Muscle layer of duodenum (tissue), 2 donors: ENCODE measurements around the gene SMARCA4.
"Not testable (repeated sequence)": the region's sequence is repeated elsewhere in the genome, so short reads cannot be mapped to it uniquely, and the experiment has no call there.

ENCODE experiments used
- H3K27ac ChIP-seq: one replicate; pipeline ENCODE4 v1.7.0; 2013; ENCODE audit warnings: mild to moderate bottlenecking, low read length
- H3K27me3 ChIP-seq: one replicate; pipeline ENCODE4 v1.7.0; 2013; ENCODE audit warnings: low read depth, mild to moderate bottlenecking, control low read depth, low read length
- H3K36me3 ChIP-seq, 2 donors: one replicate each; pipeline ENCODE4 v1.7.0; 2013; ENCODE audit warnings: low read length in 2 of 2, control low read depth in 1 of 2, mild to moderate bottlenecking in 1 of 2; ENCODE audit not compliant: insufficient read depth in 2 of 2, control insufficient read depth in 1 of 2
- H3K4me1 ChIP-seq, 2 donors: one replicate each; pipeline ENCODE4 v1.7.0; 2013; ENCODE audit warnings: low read length in 2 of 2, mild to moderate bottlenecking in 2 of 2, control low read depth in 1 of 2, moderate library complexity in 1 of 2; ENCODE audit not compliant: insufficient read depth in 2 of 2, control insufficient read depth in 1 of 2
- H3K4me3 ChIP-seq, 2 donors: one replicate each; pipeline ENCODE4 v1.7.0; 2013; ENCODE audit warnings: low read length in 2 of 2, low read depth in 1 of 2, mild to moderate bottlenecking in 1 of 2
- H3K9me3 ChIP-seq, 2 donors: one replicate each; pipeline ENCODE4 v1.7.0; 2013; ENCODE audit warnings: low read length in 2 of 2, control low read depth in 1 of 2, mild to moderate bottlenecking in 1 of 2; ENCODE audit not compliant: control insufficient read depth in 1 of 2
- donor health status: healthy.

The SMARCA4 gene

DNA sequence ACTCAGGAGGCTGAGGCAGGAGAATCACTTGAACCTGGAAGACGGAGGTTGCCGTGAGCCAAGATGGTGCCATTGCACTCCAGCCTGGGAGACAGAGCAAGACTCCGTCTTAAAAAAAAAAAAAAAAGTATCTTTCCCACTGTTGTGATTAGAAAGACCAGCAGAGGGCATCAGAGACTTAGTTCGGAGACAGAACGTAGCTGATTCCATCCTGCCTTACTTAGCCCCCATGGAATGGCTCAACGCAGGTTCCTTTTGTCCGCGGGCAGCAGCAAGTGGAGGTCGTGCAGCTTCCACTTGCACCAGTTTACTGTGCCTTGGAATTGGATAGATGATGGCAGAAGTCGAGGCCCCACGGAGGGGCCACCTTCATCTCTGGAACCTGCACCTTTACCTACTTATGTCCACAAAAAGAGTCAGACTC is 24.2 kb upstream of the SMARCA4 start:
- Histone ChIP-seq H3K4me3 (no peak overlapping the region), H3K4me1 (no peaks in the 10 kb centered on the region), H3K27ac (no peak overlapping the region), H3K27me3 (no peaks in the 10 kb centered on the region), H3K36me3 (peaks cover 0 to 6% of the 10 kb centered on the region in 2 donors), H3K9me3 (no peaks in the 10 kb centered on the region)

DNA sequence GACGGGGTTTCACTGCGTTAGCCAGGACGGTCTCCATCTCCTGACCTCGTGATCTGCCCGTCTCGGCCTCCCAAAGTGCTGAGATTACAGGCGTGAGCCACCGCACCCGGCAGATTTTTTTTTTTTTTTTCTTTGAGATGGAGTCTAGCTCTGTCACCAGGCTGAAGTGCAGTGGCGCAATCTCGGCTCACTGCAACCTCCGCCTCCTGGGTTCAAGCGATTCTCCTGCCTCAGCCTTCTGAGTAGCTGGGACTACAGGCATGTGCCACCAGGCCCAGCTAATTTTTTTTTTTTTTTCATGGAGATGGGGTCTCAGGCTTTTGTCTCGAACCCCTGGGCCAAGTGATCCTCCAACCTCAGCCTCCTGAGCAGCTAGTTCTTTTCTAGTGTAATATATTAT is 19.2 kb upstream of the SMARCA4 start:
- not testable (repeated sequence) for H3K9me3 ChIP-seq, H3K4me1 ChIP-seq, H3K27ac ChIP-seq, H3K4me3 ChIP-seq, H3K36me3 ChIP-seq, H3K27me3 ChIP-seq

DNA sequence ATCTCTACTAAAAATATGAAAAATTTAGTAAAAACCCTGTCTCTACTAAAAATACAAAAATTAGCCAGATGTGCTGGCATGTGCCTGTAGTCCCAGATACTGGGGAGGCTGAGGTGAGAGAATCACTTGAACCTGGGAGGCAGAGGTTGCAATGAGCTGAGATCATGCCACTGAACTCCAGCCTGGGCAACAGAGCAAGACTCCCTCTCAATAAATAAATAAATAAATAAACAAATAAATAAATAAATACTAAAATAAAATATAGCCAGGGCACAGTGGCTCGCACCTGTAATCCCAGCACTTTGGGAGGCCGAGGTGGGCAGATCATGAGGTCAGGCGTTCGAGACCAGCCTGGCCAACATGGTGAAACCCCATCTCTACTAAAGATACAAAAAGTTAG is 17.4 kb upstream of the SMARCA4 start:
- H3K27ac ChIP-seq, H3K36me3 ChIP-seq, H3K9me3 ChIP-seq, H3K27me3 ChIP-seq, H3K4me3 ChIP-seq, H3K4me1 ChIP-seq: not testable (repeated sequence)

DNA sequence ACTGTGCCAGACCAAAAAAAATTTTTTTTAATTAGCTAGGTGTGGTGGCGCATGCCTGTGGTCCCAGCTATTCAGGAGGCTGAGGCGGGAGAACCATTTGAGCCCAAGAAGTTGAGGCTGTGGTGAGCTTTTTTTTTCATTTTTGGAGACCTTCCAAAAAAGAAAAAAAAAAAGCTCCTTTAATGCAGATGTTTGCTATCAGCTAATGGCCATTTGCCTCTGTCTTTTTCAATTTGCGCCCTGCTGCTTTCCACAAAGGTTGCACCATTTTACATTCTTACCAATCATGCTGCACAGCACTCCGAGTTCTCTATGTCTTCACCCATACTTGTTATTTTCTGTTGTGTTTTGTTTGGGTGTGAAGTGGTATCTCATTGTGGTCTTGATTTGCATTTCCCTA is 15.6 kb upstream of the SMARCA4 start:
- Histone ChIP-seq H3K4me3 (no peak overlapping the region), H3K27ac (no peak overlapping the region), H3K9me3 (no peaks in the 10 kb centered on the region), H3K27me3 (no peaks in the 10 kb centered on the region), H3K4me1 (peaks cover 0 to 3% of the 10 kb centered on the region in 2 donors), H3K36me3 (no peaks in the 10 kb centered on the region)

DNA sequence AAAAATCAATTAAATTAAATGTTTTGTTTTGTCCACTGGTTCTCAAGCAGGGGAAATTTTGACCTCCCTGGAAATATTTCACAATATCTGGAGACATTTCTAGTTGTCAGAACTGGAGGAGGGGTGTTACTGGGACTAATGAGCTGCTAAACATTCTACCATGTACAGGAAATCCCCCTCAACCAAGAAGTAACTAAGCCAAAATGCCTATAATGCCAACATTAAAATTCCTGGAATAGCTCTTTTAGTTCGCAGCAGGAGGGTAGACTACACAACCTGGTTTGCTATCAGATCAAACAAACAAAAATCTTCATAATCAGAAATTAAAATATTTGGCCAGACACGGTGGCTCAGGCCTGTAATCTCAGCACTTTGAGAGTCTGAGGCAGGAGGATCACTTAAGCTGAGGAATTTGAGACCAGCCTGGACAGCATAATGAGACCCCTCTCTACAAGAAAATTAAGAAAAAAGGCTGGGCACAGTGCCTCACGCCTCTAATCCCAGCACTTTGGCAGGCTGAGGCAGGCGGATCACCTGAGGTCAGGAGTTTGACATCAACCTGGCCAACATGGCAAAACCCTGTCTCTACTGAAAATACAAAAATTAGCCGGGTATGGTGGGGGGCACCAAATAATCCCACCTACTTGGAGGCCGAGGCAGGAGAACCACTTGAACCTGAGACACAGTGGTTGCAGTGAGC is 13.7 kb upstream of the SMARCA4 start:
- no peak overlapping the region for H3K4me3 ChIP-seq

DNA sequence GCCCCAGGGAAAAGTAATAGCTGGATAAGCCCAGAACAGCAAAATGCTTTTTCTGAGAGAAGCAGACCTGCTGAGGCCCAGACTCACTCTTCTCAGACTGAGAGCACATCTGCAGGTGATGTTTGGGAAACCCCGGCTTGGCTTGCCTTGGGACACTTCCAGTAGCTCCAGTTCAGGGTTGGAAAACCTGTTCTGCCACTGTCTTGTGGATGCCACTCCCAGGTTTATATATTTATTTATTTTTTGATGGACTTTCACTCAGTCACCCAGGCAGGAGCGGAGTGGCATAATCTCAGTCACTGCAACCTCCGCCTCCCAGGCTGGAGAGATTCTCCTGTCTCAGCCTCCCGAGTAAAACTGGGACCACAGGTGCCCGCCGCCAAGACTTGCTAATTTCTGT is 8.0 kb upstream of the SMARCA4 start:
- no peaks in the 10 kb centered on the region for H3K9me3 ChIP-seq
- no peak overlapping the region for H3K27ac ChIP-seq
- no peaks in the 10 kb centered on the region for H3K27me3 ChIP-seq
- no peak overlapping the region for H3K4me3 ChIP-seq
- H3K36me3 ChIP-seq = no peaks in the 10 kb centered on the region
- H3K4me1 ChIP-seq = no peaks in the 10 kb centered on the region

More for the DNA sequence above, 13.7 kb upstream of the SMARCA4 start:
- no peak overlapping the region for H3K27ac ChIP-seq
- no peaks in the 10 kb centered on the region for H3K36me3 ChIP-seq
- H3K9me3 ChIP-seq = no peaks in the 10 kb centered on the region
- H3K27me3 ChIP-seq = no peaks in the 10 kb centered on the region
- peaks cover 0 to 2% of the 10 kb centered on the region in 2 donors for H3K4me1 ChIP-seq

DNA sequence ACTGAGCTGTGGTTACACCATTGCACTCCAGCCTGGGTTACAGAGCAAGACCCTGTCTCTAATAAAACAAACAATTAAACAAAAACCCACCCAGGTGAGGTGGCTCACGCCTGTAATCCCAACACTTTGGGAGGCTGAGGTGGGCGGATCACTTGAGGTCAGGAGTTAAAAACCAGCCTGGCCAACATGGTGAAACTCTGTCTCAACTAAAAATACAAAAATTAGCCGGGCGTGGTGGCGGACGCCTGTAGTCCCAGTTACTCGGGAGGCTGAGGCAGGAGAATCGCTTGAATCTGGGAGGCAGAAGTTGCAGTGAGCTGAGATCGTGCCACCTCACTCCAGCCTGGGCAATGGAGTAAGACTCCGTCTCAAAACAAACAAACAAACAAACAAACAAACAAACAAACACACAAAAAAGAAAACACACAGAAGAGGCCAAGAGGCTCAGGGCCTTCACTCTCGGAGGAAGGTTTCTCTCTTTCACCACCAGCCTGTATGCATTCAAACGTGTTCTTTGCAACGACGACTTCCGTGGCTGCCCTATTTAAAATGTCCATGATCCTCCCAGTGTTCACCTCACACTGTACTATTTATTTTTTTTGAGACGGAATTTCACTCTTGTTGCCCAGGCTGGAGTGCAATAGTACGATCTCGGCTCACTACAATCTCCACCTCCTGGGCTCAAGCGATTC is 1.4 kb upstream of the SMARCA4 start:
- Histone ChIP-seq H3K4me3 (peak overlapping the region in 1 of 2 donors; percentile 76), H3K4me1 (peaks cover 4 to 17% of the 10 kb centered on the region in 2 donors)
- H3K27me3 ChIP-seq, H3K36me3 ChIP-seq, H3K9me3 ChIP-seq, H3K27ac ChIP-seq: not testable (repeated sequence)

DNA sequence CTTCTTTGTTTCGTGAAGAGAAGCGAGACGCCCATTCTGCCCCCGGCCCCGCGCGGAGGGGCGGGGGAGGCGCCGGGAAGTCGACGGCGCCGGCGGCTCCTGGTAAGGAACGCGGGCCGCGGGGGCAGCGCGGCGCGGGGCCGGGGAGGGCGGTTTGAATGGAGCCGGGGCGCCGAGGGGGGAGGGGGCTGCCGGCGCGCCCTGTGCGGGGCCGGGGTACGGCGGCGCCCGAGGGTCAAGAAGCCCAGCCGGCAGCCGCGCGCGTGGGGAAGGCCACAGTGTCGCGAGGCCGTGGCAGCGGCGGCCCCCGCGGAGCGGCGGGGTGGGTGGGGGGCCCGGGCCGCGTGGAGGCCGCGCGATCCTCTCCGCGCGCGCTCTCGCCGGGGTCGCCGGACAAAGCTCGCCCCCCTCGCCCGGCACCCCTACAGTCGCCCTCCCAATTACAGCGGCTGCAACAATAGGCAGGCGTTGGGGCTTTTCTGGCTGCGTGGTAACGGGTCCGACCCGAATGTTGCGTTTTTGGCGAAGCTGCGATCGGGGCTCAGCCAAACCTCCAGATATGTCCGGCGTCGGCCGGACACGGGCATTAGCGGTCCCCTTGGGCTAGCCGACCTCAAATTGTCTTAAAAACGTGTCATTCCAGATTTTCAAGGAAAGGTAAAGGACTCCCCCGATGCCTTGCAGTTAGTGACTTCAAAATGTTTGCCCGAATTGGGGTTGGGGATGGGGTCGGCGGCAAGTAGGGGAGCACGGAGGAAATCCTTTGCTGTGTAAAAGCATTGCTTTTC is 437 bp downstream of the SMARCA4 start:
- H3K36me3 ChIP-seq = no peaks in the 10 kb centered on the region
- no peaks in the 10 kb centered on the region for H3K27me3 ChIP-seq
- peak overlapping the region; percentile 27 for H3K27ac ChIP-seq
- H3K9me3 ChIP-seq = no peaks in the 10 kb centered on the region
- peak overlapping the region; percentile 91 to 97 for H3K4me3 ChIP-seq
- peaks cover 4 to 17% of the 10 kb centered on the region in 2 donors for H3K4me1 ChIP-seq

DNA sequence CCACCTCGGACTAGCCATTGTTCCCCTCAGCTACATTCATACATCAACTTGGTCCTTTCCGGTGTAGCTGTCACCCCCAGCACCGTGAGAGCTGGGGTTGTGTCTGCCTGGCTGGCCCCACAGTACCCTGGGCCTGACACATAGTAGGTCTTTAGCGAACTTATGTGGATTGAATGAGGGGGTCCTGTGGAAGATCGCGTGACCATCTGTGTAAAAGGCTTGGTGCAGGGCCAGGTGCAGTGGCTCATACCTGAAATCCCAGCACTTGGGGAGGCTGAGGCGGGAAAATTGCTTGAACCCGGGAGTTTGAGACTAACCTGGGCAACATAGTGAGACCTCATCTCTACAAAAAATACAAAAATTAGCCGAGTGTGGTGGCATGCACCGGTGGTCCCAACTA is 2.0 kb downstream of the SMARCA4 start:
- H3K36me3 ChIP-seq = no peaks in the 10 kb centered on the region
- peaks cover 4 to 17% of the 10 kb centered on the region in 2 donors for H3K4me1 ChIP-seq
- H3K27me3 ChIP-seq = no peaks in the 10 kb centered on the region
- no peaks in the 10 kb centered on the region for H3K9me3 ChIP-seq
- no peak overlapping the region for H3K4me3 ChIP-seq
- no peak overlapping the region for H3K27ac ChIP-seq

DNA sequence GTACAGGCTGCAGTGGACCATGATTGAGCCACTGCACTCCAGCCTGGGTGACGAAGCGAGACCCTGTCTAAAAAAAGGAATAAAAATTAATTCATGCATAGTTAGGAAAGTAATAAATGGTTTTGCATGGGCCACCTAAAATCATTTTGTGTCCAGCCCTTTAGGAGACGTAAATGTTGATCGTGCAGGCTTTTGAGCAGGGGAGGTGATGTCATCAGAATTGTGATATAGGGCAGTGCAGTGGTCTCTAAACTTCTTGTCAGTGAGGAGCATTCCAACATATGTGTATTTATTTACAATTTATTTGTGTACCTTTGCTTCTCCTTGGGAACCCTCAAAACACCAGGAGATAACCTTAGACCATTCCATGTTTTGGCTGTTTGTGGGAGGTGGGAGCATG is 3.0 kb downstream of the SMARCA4 start:
- no peaks in the 10 kb centered on the region for H3K9me3 ChIP-seq
- no peaks in the 10 kb centered on the region for H3K36me3 ChIP-seq
- no peaks in the 10 kb centered on the region for H3K27me3 ChIP-seq
- H3K27ac ChIP-seq = no peak overlapping the region
- H3K4me1 ChIP-seq = peaks cover 4 to 17% of the 10 kb centered on the region in 2 donors
- no peak overlapping the region for H3K4me3 ChIP-seq

DNA sequence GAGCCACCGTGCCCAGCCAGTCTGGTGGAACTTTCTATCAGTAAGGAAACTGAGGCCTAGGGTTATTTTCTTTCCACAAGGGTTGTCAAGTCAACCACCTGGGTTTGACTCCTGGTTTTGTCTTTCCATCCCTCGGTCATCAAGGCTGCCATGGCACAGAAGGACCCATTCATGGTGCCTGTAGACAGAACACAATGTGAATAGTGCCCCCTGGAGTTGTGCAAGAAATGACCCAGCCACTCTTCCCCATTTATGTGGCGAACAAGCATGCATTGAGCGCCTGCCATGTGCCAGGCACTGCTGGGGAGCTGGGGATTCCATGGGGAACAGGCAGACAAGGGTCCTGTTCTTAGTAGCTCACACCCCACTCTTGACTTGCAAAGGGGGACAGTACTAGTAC is 4.1 kb downstream of the SMARCA4 start:
- H3K4me1 ChIP-seq = peaks cover 4 to 17% of the 10 kb centered on the region in 2 donors
- no peaks in the 10 kb centered on the region for H3K9me3 ChIP-seq
- no peaks in the 10 kb centered on the region for H3K27me3 ChIP-seq
- no peak overlapping the region for H3K27ac ChIP-seq
- no peak overlapping the region for H3K4me3 ChIP-seq
- no peaks in the 10 kb centered on the region for H3K36me3 ChIP-seq
